Neural progenitor cell (in vitro differentiated cells): Measurements from ENCODE around the gene SCAP. TPM values are rescaled to one million over a fixed set of nuclear protein-coding genes. Genes with fewer than 3 reads are reported as not detected.

Experiments used
- DNase-seq: peaks from one replicate; pipeline ENCODE4 v3.0.0-alpha.2; 2016; ENCODE audit warnings: low spot score
- H2AFZ ChIP-seq: fragments of 200-600 bp; sonication (generic); replicated peaks from 2 replicates; pipeline ENCODE4 v1.6.1; 2016; ENCODE audit warnings: antibody characterized with exemption
- H3F3A ChIP-seq: fragments of 200-600 bp; sonication (generic); 2 replicates; pipeline ENCODE4 v1.6.1; 2016; ENCODE audit warnings: antibody characterized with exemption, low read depth
- H3K27ac ChIP-seq: fragments of 200-600 bp; sonication (generic); 2 replicates; pipeline ENCODE4 v1.5.1; 2016; ENCODE audit warnings: mild to moderate bottlenecking
- H3K27me3 ChIP-seq: fragments of 200-600 bp; sonication (generic); 2 replicates; pipeline ENCODE4 v1.6.1; 2016; ENCODE audit warnings: mild to moderate bottlenecking, moderate library complexity
- H3K36me3 ChIP-seq: fragments of 200-600 bp; sonication (generic); 2 replicates; pipeline ENCODE4 v1.5.1; 2016
- H3K4me1 ChIP-seq: fragments of 200-600 bp; sonication (generic); 2 replicates; pipeline ENCODE4 v1.6.1; 2016; ENCODE audit warnings: mixed run types
- H3K4me2 ChIP-seq: fragments of 200-600 bp; sonication (generic); 2 replicates; pipeline ENCODE4 v1.6.1; 2016
- H3K4me3 ChIP-seq: fragments of 200-600 bp; sonication (generic); 2 replicates; pipeline ENCODE4 v1.5.1; 2016
- H3K79me2 ChIP-seq: fragments of 200-600 bp; sonication (generic); 2 replicates; pipeline ENCODE4 v1.6.1; 2016; ENCODE audit warnings: low read depth
- H3K9ac ChIP-seq: fragments of 200-600 bp; sonication (generic); 2 replicates; pipeline ENCODE4 v1.6.1; 2016
- H3K9me3 ChIP-seq: fragments of 200-600 bp; sonication (generic); 2 replicates; pipeline ENCODE4 v1.5.1; 2016; ENCODE audit warnings: low read depth
- H4K20me1 ChIP-seq: fragments of 200-600 bp; sonication (generic); 2 replicates; pipeline ENCODE4 v1.6.1; 2016; ENCODE audit warnings: low read depth
- H3K27ac Mint-ChIP-seq: 3 replicates; pipeline ENCODE4 v1.8.0; 2021; ENCODE audit warnings: mixed read lengths
- H3K27me3 Mint-ChIP-seq: 2 replicates; pipeline ENCODE4 v1.8.0; 2022; ENCODE audit warnings: low read depth, mild to moderate bottlenecking, inconsistent platforms, moderate library complexity, mixed read lengths; ENCODE audit not compliant: insufficient read depth
- H3K36me3 Mint-ChIP-seq: 3 replicates; pipeline ENCODE4 v1.8.0; 2021; ENCODE audit warnings: mixed read lengths
- H3K4me1 Mint-ChIP-seq: 3 replicates; pipeline ENCODE4 v1.8.0; 2021; ENCODE audit warnings: mixed read lengths
- H3K4me3 Mint-ChIP-seq: 3 replicates; pipeline ENCODE4 v1.8.0; 2021; ENCODE audit warnings: mild to moderate bottlenecking, moderate library complexity, mixed read lengths
- H3K9me3 Mint-ChIP-seq: 3 replicates; pipeline ENCODE4 v1.8.0; 2020; ENCODE audit warnings: mixed read lengths
- EZH2 ChIP-seq: fragments of 200-600 bp; sonication (generic); IDR thresholded peaks from 2 replicates; pipeline ENCODE4 v1.6.1; 2017; ENCODE audit warnings: antibody characterized with exemption, mild to moderate bottlenecking, moderate library complexity
- EZH2phosphoT487 ChIP-seq: fragments of 200-600 bp; sonication (generic); IDR thresholded peaks from 2 replicates; pipeline ENCODE4 v1.6.1; 2017; ENCODE audit warnings: antibody characterized with exemption
- total RNA-seq: library from RNA; depleted of rRNA; stranded (reverse); fragments of >200 nt; gene quantifications from 2 replicates; pipeline ENCODE4 v1.2.3, GENCODE V29; 2015; ENCODE audit warnings: low replicate concordance
- TF ChIP-seq, protein P1 (sequence below): fragments of 200-600 bp; sonication (generic); IDR thresholded peaks from 2 replicates; pipeline ENCODE4 v1.5.1; 2017; ENCODE audit warnings: antibody characterized with exemption, mild to moderate bottlenecking

SCAP gene
- total RNA-seq, 1 donor from 2014 or later = 33.0 TPM

DNA sequence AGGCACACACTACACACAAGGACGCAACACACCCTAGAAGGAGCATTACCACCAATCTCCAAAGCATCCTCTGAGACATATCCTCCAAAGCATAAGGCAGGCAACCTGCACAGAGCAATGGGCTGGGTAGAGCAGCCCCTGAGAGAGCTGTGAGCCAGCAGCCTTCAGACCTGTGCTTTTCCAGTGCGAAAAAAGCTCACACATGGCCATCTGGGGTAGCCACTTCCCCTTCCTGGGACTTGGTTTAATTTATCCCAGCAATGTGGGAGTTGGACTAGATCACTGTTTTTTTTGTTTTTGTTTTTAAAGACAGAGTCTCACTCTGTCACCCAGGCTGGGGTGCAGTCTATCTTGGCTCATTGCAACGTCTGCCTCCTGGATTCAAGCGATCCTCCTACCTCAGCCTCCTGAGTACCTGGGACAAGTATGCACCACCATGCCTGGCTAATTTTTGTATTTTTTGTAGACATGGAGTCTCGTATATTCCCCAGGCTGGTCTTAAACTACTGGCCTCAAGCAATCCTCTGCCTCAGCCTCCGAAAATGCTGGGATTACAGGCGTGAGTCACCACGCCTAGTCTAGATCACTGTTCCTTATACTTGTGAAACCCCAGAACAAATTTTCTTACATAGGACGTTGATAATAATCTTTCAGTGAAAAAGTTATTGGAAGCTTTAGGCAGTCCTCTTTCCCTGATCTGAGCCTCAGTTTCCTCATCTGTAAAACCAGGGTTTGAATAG is 76.0 kb downstream of the SCAP start:
- H3K27ac Mint-ChIP-seq = peak overlapping the region; percentile 14
- H3K4me2 ChIP-seq = no peak overlapping the region
- H3K4me1 ChIP-seq = peaks cover 6% of the 10 kb centered on the region
- H4K20me1 ChIP-seq = peaks cover 25% of the 10 kb centered on the region
- no peaks in the 10 kb centered on the region for H3K27me3 ChIP-seq
- no peaks in the 10 kb centered on the region for H3K79me2 ChIP-seq
- no peak for TF ChIP-seq EZH2phosphoT487
- TF ChIP-seq, protein P1, sequence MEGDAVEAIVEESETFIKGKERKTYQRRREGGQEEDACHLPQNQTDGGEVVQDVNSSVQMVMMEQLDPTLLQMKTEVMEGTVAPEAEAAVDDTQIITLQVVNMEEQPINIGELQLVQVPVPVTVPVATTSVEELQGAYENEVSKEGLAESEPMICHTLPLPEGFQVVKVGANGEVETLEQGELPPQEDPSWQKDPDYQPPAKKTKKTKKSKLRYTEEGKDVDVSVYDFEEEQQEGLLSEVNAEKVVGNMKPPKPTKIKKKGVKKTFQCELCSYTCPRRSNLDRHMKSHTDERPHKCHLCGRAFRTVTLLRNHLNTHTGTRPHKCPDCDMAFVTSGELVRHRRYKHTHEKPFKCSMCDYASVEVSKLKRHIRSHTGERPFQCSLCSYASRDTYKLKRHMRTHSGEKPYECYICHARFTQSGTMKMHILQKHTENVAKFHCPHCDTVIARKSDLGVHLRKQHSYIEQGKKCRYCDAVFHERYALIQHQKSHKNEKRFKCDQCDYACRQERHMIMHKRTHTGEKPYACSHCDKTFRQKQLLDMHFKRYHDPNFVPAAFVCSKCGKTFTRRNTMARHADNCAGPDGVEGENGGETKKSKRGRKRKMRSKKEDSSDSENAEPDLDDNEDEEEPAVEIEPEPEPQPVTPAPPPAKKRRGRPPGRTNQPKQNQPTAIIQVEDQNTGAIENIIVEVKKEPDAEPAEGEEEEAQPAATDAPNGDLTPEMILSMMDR = no peak
- TF ChIP-seq EZH2 = no peak
- H3K9me3 ChIP-seq = no peaks in the 10 kb centered on the region
- H3K4me3 Mint-ChIP-seq = no peak overlapping the region
- no peak overlapping the region for H3K27ac ChIP-seq
- H3K4me1 Mint-ChIP-seq = peaks cover 13% of the 10 kb centered on the region
- no peak overlapping the region for H2AFZ ChIP-seq
- no peak overlapping the region for H3K9ac ChIP-seq
- H3K9me3 Mint-ChIP-seq = no peaks in the 10 kb centered on the region
- H3K36me3 ChIP-seq = no peaks in the 10 kb centered on the region
- H3K36me3 Mint-ChIP-seq = peaks cover 3% of the 10 kb centered on the region
- H3F3A ChIP-seq = no peaks in the 10 kb centered on the region
- H3K27me3 Mint-ChIP-seq = peaks cover 12% of the 10 kb centered on the region
- H3K4me3 ChIP-seq = no peak overlapping the region
- DNase-seq = no peak

DNA sequence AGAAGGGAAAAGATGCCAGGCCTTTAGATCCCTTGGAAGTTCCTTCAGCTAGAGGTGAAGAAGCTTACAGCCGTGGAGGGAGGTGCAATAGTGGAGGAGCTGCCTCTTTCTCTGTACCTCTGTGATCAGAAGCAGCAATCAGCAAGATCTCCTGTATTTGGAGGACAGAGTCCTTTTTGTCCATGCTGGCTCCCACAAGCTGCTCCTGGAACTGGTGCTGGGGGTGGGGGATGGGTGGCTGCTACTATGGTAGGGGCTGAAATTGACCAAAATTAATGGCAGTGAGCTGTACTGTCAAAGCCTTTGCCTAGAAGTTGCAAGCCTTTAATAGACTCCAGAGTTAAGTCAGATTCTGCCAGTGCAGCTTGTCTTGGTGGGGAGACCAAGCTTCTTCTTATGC is 76.7 kb downstream of the SCAP start:
- Histone ChIP-seq H4K20me1 (peaks cover 26% of the 10 kb centered on the region), H3K4me3 (no peak overlapping the region), H2AFZ (no peak overlapping the region), H3K9me3 (no peaks in the 10 kb centered on the region), H3K4me1 (peaks cover 5% of the 10 kb centered on the region), H3K4me2 (no peak overlapping the region), H3K9ac (no peak overlapping the region), H3K36me3 (no peaks in the 10 kb centered on the region), H3K79me2 (peaks cover 3% of the 10 kb centered on the region), H3K27me3 (no peaks in the 10 kb centered on the region), H3K27ac (no peak overlapping the region), H3F3A (no peaks in the 10 kb centered on the region)
- H3K4me1 Mint-ChIP-seq = peaks cover 20% of the 10 kb centered on the region
- no peak for TF ChIP-seq EZH2phosphoT487
- TF ChIP-seq, protein P1 = no peak
- no peak for TF ChIP-seq EZH2
- H3K27me3 Mint-ChIP-seq = peaks cover 12% of the 10 kb centered on the region
- DNase-seq = no peak
- H3K4me3 Mint-ChIP-seq = no peak overlapping the region
- no peak overlapping the region for H3K27ac Mint-ChIP-seq
- no peaks in the 10 kb centered on the region for H3K9me3 Mint-ChIP-seq
- peaks cover 3% of the 10 kb centered on the region for H3K36me3 Mint-ChIP-seq

DNA sequence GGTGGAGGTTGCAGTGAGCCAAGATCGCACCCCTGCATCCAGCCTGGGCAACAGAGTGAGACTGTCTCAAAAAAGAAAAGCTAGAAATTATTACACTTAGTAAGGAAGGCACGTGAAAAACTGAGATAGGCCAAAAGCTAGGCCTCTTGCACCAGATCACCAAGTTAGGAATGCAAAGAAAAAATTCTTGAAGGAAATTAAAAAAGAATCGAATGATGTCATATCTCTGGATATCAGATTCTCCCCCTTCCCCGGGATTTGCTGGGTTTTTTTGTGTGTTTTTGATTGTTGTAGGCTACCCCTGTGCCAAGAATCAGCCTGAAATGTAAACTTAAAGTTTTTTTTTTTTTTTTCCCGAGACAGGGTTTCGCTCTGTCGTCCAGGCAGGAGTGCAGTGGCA is 77.5 kb downstream of the SCAP start:
- no peak for TF ChIP-seq EZH2
- TF ChIP-seq, protein P1 = no peak
- TF ChIP-seq EZH2phosphoT487 = no peak
- Histone ChIP-seq H3K9me3 (no peaks in the 10 kb centered on the region), H3F3A (no peaks in the 10 kb centered on the region), H4K20me1 (peaks cover 31% of the 10 kb centered on the region), H3K36me3 (no peaks in the 10 kb centered on the region), H3K4me2 (no peak overlapping the region), H3K4me3 (no peak overlapping the region), H3K79me2 (peaks cover 10% of the 10 kb centered on the region), H3K27ac (no peak overlapping the region), H2AFZ (no peak overlapping the region), H3K27me3 (no peaks in the 10 kb centered on the region), H3K9ac (no peak overlapping the region), H3K4me1 (peaks cover 7% of the 10 kb centered on the region)
- H3K27ac Mint-ChIP-seq = no peak overlapping the region
- peaks cover 3% of the 10 kb centered on the region for H3K36me3 Mint-ChIP-seq
- peaks cover 26% of the 10 kb centered on the region for H3K4me1 Mint-ChIP-seq
- DNase-seq = no peak
- no peaks in the 10 kb centered on the region for H3K9me3 Mint-ChIP-seq
- H3K27me3 Mint-ChIP-seq = peaks cover 9% of the 10 kb centered on the region
- no peak overlapping the region for H3K4me3 Mint-ChIP-seq
